ENCODE measurements around the gene NME7.
"Not testable (repeated sequence)": the region's sequence is repeated elsewhere in the genome, so short reads cannot be mapped to it uniquely, and the experiment has no call there.

The NME7 gene

DNA sequence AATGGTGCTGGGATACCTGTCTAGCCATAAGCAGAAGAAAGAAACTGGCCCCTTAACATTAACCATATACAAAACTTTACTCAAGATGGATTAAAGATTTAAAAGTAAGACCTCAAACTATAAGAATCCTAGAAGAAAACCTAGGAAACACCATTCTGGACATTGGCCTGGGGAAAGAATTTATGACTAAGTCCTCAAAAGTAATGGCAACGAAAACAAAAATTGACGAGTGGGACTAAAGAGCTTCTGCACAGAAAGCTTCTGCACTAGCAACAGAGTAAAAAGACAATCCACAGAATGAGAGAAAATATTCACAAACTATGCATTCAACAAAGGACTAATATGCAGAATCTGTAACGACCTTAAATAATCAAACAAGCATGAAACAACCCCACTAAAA is 66.7 kb downstream of the NME7 start:
- no peak for DNase-seq

DNA sequence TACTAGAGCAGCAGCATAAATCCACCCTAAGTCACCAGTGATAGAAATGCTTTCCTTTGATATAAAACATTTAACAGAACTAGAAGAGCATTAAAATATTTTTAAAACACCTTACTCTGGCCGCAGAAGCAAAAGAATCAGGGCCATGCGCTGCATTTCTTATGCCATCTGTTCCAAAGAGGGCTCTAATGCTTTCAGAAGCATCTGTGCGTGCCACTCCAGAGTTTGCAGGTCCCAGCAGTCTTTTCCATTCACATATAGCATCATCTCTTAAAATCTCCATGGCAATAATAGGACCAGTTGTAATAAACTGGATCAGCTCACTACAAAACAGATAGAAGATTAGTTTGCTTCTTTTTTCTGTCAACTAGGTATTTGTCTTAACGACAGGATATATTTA is 69.2 kb downstream of the NME7 start:
- peak; percentile 23 for DNase-seq

- no peak for DNase-seq
These were observed 71.8 kb downstream of the NME7 start for GRCh38 chr1:169295846-169296245.

DNA sequence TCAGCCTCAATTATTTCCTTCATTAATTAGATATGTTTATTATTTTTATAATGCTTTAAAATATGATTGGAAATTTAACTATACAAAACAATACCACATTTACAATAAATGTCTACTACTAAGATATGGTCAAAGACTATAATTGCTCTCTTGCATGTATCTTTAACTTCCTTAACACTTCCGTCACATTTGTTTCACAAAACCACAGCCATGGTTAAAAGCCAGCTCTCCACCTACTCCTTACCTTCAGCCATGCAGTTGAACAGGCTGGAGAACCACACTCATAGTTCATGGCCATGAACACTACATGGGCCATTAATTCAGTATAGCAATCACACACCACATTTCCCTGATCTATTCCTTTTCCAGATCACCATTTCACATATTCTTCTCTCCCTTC is 72.2 kb downstream of the NME7 start:
- no peak for DNase-seq

DNA sequence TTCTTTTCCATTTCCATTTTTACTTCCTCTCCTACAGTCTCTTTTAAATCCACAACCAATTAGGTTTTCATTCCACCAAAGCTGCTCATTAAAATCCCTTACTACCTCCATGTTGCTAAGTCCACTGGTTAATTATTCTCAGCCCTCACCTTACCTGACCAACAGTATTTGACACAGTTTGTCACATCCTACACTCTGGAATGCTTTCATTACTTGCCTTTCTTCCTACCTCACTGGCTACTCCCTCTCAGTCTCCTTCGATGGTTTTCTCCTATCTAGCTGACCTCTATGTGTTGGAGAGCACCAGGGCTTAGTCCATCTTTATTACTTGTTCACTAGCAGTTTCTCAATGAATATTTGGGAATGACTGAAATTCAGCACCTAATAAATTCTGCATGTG is 78.6 kb downstream of the NME7 start:
- DNase-seq: no peak

GRCh38 chr1:169288011-169288414 is 79.6 kb downstream of the NME7 start:
- no peak for DNase-seq

- no peak for DNase-seq
These were observed 80.3 kb downstream of the NME7 start for GRCh38 chr1:169287280-169287679.

- not testable (repeated sequence) for DNase-seq
These were observed 86.0 kb downstream of the NME7 start for GRCh38 chr1:169281562-169281961.

DNA sequence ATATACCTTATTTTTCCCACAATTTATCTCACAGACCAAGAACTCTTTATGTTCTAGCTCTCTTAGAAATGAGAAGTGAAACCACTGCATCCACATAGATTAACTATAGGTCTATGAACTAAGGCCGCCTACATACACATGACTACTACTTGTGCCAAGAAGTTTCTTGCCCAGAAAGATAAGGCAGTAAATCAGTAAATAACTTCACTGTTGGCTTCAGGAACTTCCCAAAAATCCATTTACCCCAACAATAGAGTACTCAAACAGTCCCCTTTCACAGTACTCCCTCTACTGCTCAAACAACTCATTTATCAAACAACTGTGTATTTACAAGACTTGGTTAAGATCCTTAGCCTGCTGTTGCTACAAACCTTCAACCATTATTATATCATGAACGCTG is 96.5 kb downstream of the NME7 start:
- DNase-seq: no peak

GRCh38 chr1:169266133-169266532 is 101.5 kb downstream of the NME7 start:
- no peak for DNase-seq

DNA sequence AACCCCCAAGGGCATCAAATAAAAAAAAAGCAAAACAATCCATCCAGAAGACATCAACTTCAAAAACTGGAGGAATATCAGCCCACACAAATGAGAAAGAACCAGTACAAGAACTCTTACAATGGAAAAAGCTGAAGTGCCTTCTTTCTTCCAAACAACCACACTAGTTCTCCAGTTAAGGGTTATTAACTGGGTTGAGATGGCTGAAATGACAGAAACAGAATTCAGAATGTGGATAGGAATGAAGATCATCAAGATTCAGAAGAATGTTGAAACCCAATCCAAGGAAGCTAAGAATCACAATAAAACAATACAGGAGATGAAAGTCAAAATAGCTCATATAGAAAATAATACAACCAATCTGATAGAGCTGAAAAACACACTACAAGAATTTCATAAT is 104.5 kb downstream of the NME7 start:
- no peak for DNase-seq

DNA sequence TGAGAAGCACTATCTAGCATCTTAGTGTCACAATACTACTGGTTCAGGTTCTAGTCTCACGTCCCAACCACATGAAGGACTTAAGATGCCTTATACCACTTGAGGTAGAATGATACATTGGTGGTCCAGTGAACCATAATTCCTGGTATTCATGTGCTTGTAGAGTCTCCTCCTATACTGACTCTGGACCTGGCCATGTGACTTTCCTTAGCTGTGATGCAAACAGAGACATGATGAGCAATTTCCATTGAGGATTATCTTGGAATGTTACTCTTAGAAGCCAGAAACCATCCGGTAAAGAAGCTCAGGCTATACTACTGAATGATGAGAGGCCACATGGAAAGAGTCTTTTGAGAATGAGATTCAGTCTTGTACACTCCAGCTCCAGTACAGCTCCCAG is 105.7 kb downstream of the NME7 start:
- DNase-seq: no peak

GRCh38 chr1:169260478-169261151 is 107.0 kb downstream of the NME7 start:
- DNase-seq: no peak

DNA sequence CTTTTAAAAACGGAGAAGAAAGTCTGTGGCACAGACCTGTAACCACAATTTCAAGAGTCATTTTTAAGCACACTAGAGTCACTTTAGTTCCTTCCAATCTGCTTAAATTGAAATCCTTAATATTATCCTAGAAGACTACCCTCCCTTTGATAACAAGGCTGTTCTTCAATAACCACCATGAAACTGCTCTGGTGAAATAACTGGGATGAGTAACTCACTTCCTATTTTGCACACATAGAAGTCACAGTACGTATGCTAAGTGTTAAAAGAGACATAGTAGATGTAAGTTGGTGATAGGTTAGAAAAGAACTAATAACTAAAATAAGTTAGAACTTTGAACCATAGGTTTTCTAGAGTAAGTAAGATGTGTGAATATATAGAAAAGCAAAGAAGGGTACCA is 107.8 kb downstream of the NME7 start:
- DNase-seq: no peak

- DNase-seq: no peak
These were observed 116.8 kb downstream of the NME7 start for GRCh38 chr1:169250795-169251194.

GRCh38 chr1:169250022-169250421 is 117.6 kb downstream of the NME7 start:
- no peak for DNase-seq

DNA sequence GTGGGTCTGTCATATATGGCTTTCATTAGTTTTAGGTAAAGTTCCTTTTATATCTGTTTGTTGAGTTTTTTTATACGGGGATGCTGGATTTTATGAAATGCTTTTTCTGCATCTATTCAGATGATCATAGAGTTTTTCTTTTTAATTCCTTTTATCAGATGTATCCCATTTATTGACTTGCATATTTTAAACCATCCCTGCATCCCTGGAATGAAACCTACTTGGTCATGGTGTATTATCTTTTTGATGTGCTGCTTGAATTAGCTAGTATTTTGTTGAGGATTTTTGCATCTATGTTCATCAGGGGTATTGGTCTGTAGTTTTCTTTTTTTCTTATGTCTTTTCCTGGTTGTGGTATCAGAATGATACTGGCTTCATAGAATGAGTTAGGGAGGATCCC is 118.0 kb downstream of the NME7 start:
- no peak for DNase-seq

GRCh38 chr1:169245706-169246105 is 121.9 kb downstream of the NME7 start:
- DNase-seq: no peak

DNA sequence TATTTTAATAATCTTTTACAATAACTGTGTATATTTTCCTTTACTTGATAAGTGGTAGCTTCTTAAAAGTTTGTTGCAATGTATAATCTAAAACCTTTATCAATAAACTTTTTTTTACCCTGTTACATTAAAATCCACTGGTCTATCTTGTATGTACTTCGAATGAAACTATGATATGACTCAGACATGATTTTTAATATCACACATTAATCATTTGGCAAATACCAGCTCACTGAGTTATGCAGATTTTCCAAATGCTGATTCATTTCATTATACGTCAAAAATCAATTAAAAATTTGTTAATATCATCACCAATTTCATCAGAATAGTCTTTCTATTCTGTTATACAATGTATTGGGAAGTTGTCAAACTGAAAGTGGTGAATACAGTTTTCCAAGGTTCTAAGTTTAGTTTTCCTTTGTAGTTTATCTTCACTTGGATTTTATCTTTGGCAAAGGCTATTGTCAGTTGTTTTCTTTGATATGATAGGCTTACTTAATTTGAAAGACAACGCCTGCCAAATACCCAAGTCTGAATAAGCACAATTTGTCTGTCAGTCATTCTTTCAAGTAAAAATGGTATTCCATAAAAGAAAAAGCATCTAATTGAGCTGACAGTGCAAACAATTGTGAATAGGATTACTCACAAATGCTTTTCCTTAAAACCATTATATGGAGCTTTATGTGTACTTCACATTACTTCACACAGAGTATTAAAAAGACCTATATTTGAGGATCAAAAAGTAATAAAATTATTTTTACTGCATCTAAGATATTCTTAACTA is 127.0 kb downstream of the NME7 start:
- peak; percentile 8 for DNase-seq

DNA sequence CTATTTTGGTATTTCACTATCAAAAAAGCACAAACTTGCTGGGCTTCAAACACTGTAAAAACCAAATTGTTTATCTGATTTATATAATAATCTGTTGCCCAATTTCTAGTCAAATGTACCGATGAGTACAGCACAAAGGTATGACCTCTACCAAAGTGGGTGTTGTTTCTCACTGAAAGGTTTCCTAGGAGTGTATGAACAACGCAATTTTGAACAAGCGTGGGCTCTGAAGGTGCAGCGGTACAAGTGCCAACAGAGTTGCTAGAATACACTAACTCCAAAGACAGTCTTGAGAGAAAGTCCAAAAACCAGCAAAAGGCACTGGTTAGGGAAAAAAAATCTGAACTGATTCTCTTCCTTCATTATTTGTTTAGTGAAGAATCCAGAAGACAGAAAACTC is 130.7 kb downstream of the NME7 start:
- no peak for DNase-seq

- no peak for DNase-seq
These were observed 131.5 kb downstream of the NME7 start for GRCh38 chr1:169236143-169236542.

DNA sequence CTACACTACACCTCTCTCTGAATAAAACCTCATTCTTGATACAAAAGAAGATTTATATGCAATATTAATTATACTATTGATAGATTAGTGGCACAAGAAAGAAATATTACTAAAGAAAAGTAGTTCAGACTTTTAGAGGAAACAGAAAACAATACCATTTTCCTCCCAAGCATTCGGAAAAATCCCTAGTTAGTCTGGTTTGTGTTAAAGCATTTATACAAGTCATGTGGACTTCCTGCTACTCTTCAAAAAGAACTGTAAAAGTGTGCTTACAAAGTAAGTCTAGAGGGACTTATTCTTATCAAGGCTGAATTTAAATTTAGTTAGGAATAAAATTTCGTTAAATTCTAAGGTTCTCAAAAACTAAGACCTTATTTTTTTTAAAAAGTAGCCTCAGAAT is 132.0 kb downstream of the NME7 start:
- no peak for DNase-seq

DNA sequence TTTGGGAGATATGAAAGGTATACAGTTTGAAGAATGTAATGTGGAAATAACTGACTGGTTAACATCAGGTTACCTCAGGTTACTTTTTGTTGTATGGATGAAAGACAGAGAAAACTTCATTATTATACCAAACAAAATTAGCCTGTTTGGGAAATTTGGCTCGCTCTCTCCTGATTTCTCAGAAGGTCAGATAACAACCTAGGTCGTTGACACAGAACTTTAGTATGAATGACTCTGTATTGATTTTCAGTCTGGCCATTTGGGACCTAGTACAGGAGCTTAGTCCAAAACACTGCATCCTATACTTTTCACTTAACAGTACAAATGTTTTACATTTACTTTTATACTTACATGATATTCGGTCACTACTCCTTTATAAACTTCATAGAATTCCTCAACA is 132.8 kb downstream of the NME7 start:
- no peak for DNase-seq

GRCh38 chr1:169217636-169218035 is 150.0 kb downstream of the NME7 start:
- no peak for DNase-seq

- DNase-seq: no peak
These were observed 153.0 kb downstream of the NME7 start for GRCh38 chr1:169214598-169214997.
